CD14-positive monocyte (primary cell): ENCODE data around the gene BCL3. TPM values are rescaled to one million over a fixed set of nuclear protein-coding genes. Genes with fewer than 3 reads are reported as not detected.
A peak's percentile ranks its signal among the peaks of the same experiment; 100 is the strongest.

Experiments
- DNase-seq, 3 donors: peaks; one replicate each; pipeline ENCODE4 v3.0.0-alpha.2; 2011 to 2022
- H2AFZ ChIP-seq: 2 replicates; pipeline ENCODE4 v1.6.0; 2012; ENCODE audit warnings: mild to moderate bottlenecking, low read depth, low read length, inconsistent platforms; ENCODE audit not compliant: insufficient read depth, poor library complexity, severe bottlenecking
- H3K27ac ChIP-seq, 2 donors: 1 replicate in 1 of 2; 2 replicates in 1 of 2; pipeline ENCODE4 v1.5.1; 2012 to 2013; ENCODE audit warnings: low read length in 2 of 2, control low read depth in 1 of 2, inconsistent platforms in 1 of 2, low read depth in 1 of 2, mild to moderate bottlenecking in 1 of 2
- H3K27me3 ChIP-seq, 2 donors: one replicate each; pipeline versions ENCODE4 v1.6.0 to v1.6.1; 2011 to 2013; ENCODE audit warnings: low read length in 2 of 2; ENCODE audit not compliant: control insufficient read depth in 2 of 2, insufficient read depth in 2 of 2
- H3K36me3 ChIP-seq, 2 donors: replicated peaks in 1 of 2; 1 replicate in 1 of 2; 2 replicates in 1 of 2; pipeline versions ENCODE4 v1.5.1 to v1.6.1; 2012 to 2013; ENCODE audit warnings: low read length in 2 of 2, control low read depth in 1 of 2, inconsistent platforms in 1 of 2, mild to moderate bottlenecking in 1 of 2; ENCODE audit not compliant: insufficient read depth in 2 of 2, control insufficient read depth in 1 of 2
- H3K4me1 ChIP-seq, 2 donors: 1 replicate in 1 of 2; 2 replicates in 1 of 2; pipeline versions ENCODE4 v1.5.1 to v1.6.1; 2012 to 2013; ENCODE audit warnings: low read length in 2 of 2, control low read depth in 1 of 2, inconsistent platforms in 1 of 2, mild to moderate bottlenecking in 1 of 2, moderate library complexity in 1 of 2; ENCODE audit not compliant: insufficient read depth in 2 of 2, control insufficient read depth in 1 of 2
- H3K4me2 ChIP-seq: replicated peaks from 2 replicates; pipeline ENCODE3; 2012; ENCODE audit warnings: low read length, moderate library complexity, mild to moderate bottlenecking; ENCODE audit not compliant: poor library complexity, severe bottlenecking; ENCODE audit errors: extremely low read depth
- H3K4me3 ChIP-seq, 3 experiments: fragments of 200-600 bp in 1 of 3; sonication (generic) in 1 of 3; replicated peaks in 1 of 3; 1 replicate in 2 of 3; 2 replicates in 1 of 3; pipeline ENCODE4 v1.5.1; 2011 to 2013; ENCODE audit warnings: low read length in 3 of 3, mild to moderate bottlenecking in 3 of 3, control low read depth in 2 of 3, low read depth in 2 of 3, inconsistent platforms in 1 of 3, moderate library complexity in 1 of 3
- H3K79me2 ChIP-seq: 2 replicates; pipeline ENCODE4 v1.6.0; 2012; ENCODE audit warnings: mild to moderate bottlenecking, control low read depth, inconsistent platforms, low read length, moderate library complexity; ENCODE audit not compliant: insufficient read depth
- H3K9ac ChIP-seq: 2 replicates; pipeline ENCODE4 v1.6.0; 2017; ENCODE audit warnings: low read length, mild to moderate bottlenecking; ENCODE audit not compliant: insufficient read depth, poor library complexity, severe bottlenecking
- H3K9me3 ChIP-seq, 2 donors: replicated peaks in 1 of 2; 1 replicate in 1 of 2; 2 replicates in 1 of 2; pipeline versions ENCODE4 v1.5.1 to v1.6.1; 2012 to 2013; ENCODE audit warnings: low read length in 2 of 2, control low read depth in 1 of 2; ENCODE audit not compliant: control insufficient read depth in 1 of 2, insufficient read depth in 1 of 2
- H4K20me1 ChIP-seq: 2 replicates; pipeline ENCODE4 v1.6.0; 2012; ENCODE audit warnings: mild to moderate bottlenecking, low read length, control low read depth, moderate library complexity; ENCODE audit not compliant: insufficient read depth
- H3K27ac Mint-ChIP-seq, 7 donors: one replicate each; pipeline ENCODE4 v1.8.0; 2020; ENCODE audit warnings: mild to moderate bottlenecking in 7 of 7, mixed read lengths in 7 of 7, moderate library complexity in 6 of 7, inconsistent platforms in 2 of 7
- H3K27me3 Mint-ChIP-seq, 3 donors: one replicate each; pipeline ENCODE4 v1.8.0; 2021 to 2022; ENCODE audit warnings: low read depth in 3 of 3, mild to moderate bottlenecking in 3 of 3, mixed read lengths in 3 of 3, moderate library complexity in 3 of 3, inconsistent platforms in 1 of 3
- H3K36me3 Mint-ChIP-seq, 2 donors: one replicate each; pipeline ENCODE4 v1.8.0; 2020; ENCODE audit warnings: mixed read lengths in 2 of 2, inconsistent platforms in 1 of 2, mild to moderate bottlenecking in 1 of 2
- H3K4me1 Mint-ChIP-seq: one replicate; pipeline ENCODE4 v1.8.0; 2020; ENCODE audit warnings: mild to moderate bottlenecking, mixed read lengths
- H3K4me3 Mint-ChIP-seq, 2 donors: one replicate each; pipeline ENCODE4 v1.8.0; 2020; ENCODE audit warnings: mild to moderate bottlenecking in 2 of 2, mixed read lengths in 2 of 2, moderate library complexity in 1 of 2
- H3K9me3 Mint-ChIP-seq, 7 donors: one replicate each; pipeline ENCODE4 v1.8.0; 2020 to 2022; ENCODE audit warnings: mixed read lengths in 7 of 7, mild to moderate bottlenecking in 6 of 7, moderate library complexity in 6 of 7, inconsistent platforms in 2 of 7
- WGBS: methylation state at CpG from one replicate; pipeline ENCODE4 v1.1.5; 2013; ENCODE audit warnings: missing lambda C conversion rate; ENCODE audit not compliant: insufficient coverage; 5-methylcytosine and 5-hydroxymethylcytosine counted together
- intact Hi-C, 2 donors: fragments of 100-400 bp; cut with micrococcal nuclease; formaldehyde crosslinking; loops; one replicate each; pipeline versions ENCODE4 v1.15.0 to v1.15.1; 2023
- polyA plus RNA-seq, 3 donors: library from polyadenylated mRNA; depleted of rRNA in 1 of 3; unstranded in 2 of 3; stranded (reverse) in 1 of 3; fragments of 300-500 nt in 2 of 3; fragments of >200 nt in 1 of 3; fragmentation: Illumina TruSeq in 2 of 3; gene quantifications; 1 replicate in 2 of 3; 2 replicates in 1 of 3; pipeline ENCODE4 v1.2.3, GENCODE V29; 2012 to 2021
- TF ChIP-seq, protein P1 (sequence below): fragments of 200-600 bp; IDR thresholded peaks from one replicate; pipeline ENCODE4 v1.8.0; 2022; ENCODE audit warnings: antibody characterized with exemption, mild to moderate bottlenecking

Gene BCL3
- polyA plus RNA-seq, 3 donors, result 18.7 to 160 (median 23.1) TPM

DNA sequence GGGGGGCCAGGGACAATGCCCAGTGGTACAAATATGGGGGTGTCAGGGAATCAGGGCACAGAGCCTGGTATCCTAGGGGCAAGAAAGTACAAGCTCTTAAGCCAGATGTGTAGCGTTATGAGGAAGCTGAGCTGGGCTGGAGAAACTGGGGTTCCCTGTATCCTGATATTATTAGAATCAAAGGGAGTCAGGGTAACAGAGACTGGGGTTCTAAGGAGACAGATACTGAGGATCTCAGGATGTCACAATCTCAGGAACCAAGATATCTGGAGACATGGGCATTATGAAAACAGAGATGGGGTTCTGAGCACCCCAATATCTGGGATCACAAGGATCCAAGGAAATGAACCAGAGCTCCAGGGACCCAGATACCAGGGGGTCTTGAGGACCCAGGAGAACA lies 784 bp downstream of the BCL3 start:
- intact Hi-C loops, result loop anchor here in 1 of 2 donors (2.0 kb wide), 1 partner anchor 22 kb away; no protein-coding TSS in a partner anchor

DNA sequence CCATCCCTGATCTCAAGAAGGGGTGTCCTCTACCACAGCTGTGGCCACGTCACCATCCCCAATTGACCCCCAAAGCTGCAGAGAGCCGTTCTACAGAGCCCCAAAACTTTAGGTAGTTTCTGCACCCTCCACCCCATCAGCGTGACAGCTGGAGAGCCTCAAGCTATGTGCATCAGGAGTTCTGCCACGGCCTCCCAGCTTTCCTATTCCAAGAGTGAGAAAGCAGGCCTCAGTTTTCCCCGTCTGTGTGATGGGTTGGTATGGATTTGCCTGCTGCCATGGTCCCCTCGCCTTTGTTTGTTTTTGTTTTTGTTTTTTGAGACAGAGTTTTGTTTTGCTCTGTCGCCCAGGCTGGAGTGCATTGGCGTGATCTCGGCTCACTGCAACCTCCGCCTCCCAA lies 1.5 kb downstream of the BCL3 start:
- Histone ChIP-seq H3K9ac (peak overlapping the region; percentile 98), H2AFZ (no peak overlapping the region), H3K9me3 (no peaks in the 10 kb centered on the region), H3K79me2 (peaks cover 51% of the 10 kb centered on the region), H3K4me1 (peaks cover 80 to 84% of the 10 kb centered on the region in 2 donors), H4K20me1 (peaks cover 27% of the 10 kb centered on the region), H3K4me3 (peak overlapping the region; percentile 88 to 96 (median 95)), H3K27me3 (no peaks in the 10 kb centered on the region), H3K4me2 (peak overlapping the region; percentile 96), H3K27ac (peak overlapping the region in 1 of 2 donors; percentile 99), H3K36me3 (peaks cover 22 to 26% of the 10 kb centered on the region in 2 donors)
- DNase-seq, result no peak
- Mint-ChIP-seq H3K9me3 (peaks cover 0 to 2% (median 0%) of the 10 kb centered on the region in 7 donors), H3K4me3 (peak overlapping the region; percentile 96 to 98), H3K27me3 (peaks cover 4 to 12% (median 7%) of the 10 kb centered on the region in 3 donors), H3K27ac (peak overlapping the region; percentile 94 to 98 (median 97)), H3K4me1 (peaks cover 76% of the 10 kb centered on the region), H3K36me3 (peaks cover 41 to 45% of the 10 kb centered on the region in 2 donors)
- intact Hi-C loops, result loop anchor here (2.0 to 5.0 kb wide), 2 partner anchors 21 to 63 kb away; no protein-coding TSS in a partner anchor
- TF ChIP-seq, protein P1, sequence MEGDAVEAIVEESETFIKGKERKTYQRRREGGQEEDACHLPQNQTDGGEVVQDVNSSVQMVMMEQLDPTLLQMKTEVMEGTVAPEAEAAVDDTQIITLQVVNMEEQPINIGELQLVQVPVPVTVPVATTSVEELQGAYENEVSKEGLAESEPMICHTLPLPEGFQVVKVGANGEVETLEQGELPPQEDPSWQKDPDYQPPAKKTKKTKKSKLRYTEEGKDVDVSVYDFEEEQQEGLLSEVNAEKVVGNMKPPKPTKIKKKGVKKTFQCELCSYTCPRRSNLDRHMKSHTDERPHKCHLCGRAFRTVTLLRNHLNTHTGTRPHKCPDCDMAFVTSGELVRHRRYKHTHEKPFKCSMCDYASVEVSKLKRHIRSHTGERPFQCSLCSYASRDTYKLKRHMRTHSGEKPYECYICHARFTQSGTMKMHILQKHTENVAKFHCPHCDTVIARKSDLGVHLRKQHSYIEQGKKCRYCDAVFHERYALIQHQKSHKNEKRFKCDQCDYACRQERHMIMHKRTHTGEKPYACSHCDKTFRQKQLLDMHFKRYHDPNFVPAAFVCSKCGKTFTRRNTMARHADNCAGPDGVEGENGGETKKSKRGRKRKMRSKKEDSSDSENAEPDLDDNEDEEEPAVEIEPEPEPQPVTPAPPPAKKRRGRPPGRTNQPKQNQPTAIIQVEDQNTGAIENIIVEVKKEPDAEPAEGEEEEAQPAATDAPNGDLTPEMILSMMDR, result no peak
- 72% methylated on average over 2 of the region's 10 CpGs for WGBS

More for the DNA sequence above, 784 bp downstream of the BCL3 start:
- peak overlapping the region; percentile 95 to 99 for H3K27ac ChIP-seq
- TF ChIP-seq, protein P1, result no peak
- H3K4me3 ChIP-seq, result peak overlapping the region; percentile 88 to 96 (median 95)
- DNase-seq, result peak in 2 of 3 donors; percentile 47 to 54
- peak overlapping the region; percentile 96 to 98 for H3K4me3 Mint-ChIP-seq
- H3K9ac ChIP-seq, result peak overlapping the region; percentile 98
- H3K27me3 ChIP-seq, result no peaks in the 10 kb centered on the region
- peaks cover 81 to 84% of the 10 kb centered on the region in 2 donors for H3K4me1 ChIP-seq
- H3K9me3 Mint-ChIP-seq, result peaks cover 0 to 2% (median 0%) of the 10 kb centered on the region in 7 donors
- H4K20me1 ChIP-seq, result peaks cover 27% of the 10 kb centered on the region
- 0% methylated on average over 1 of the region's 1 CpG for WGBS
- peak overlapping the region; percentile 94 to 98 (median 97) for H3K27ac Mint-ChIP-seq
- peak overlapping the region; percentile 96 for H3K4me2 ChIP-seq
- peaks cover 4 to 9% (median 7%) of the 10 kb centered on the region in 3 donors for H3K27me3 Mint-ChIP-seq
- H3K79me2 ChIP-seq, result peaks cover 44% of the 10 kb centered on the region
- H2AFZ ChIP-seq, result no peak overlapping the region
- peaks cover 37 to 40% of the 10 kb centered on the region in 2 donors for H3K36me3 Mint-ChIP-seq
- H3K9me3 ChIP-seq, result no peaks in the 10 kb centered on the region
- peaks cover 22 to 24% of the 10 kb centered on the region in 2 donors for H3K36me3 ChIP-seq
- peaks cover 78% of the 10 kb centered on the region for H3K4me1 Mint-ChIP-seq
